ENCODE data around the gene PODXL. TPM values are rescaled to one million over a fixed set of nuclear protein-coding genes. Genes with fewer than 3 reads are reported as not detected.

Gene PODXL
- total RNA-seq, 1 donor from 2014 or later = 0.47 TPM

- H3K27ac Mint-ChIP-seq = no peak overlapping the region
- no peaks in the 10 kb centered on the region for H3K27me3 Mint-ChIP-seq
- H3K4me1 Mint-ChIP-seq = peaks cover 8% of the 10 kb centered on the region
- intact Hi-C loops (cut with micrococcal nuclease) = no loop called here
- peaks cover 21% of the 10 kb centered on the region for H3K36me3 Mint-ChIP-seq (ENCODE audit: low read depth)
- H3K9me3 Mint-ChIP-seq = no peaks in the 10 kb centered on the region
- no peak overlapping the region for H3K4me3 Mint-ChIP-seq
- DNase-seq = peak; percentile 43
These were observed 60.5 kb downstream of the PODXL start for GRCh38 chr7:131495669-131496498.

- Mint-ChIP-seq H3K9me3 (no peaks in the 10 kb centered on the region), H3K27ac (no peak overlapping the region), H3K4me3 (no peak overlapping the region), H3K36me3 (ENCODE audit: low read depth) (peaks cover 22% of the 10 kb centered on the region), H3K4me1 (no peaks in the 10 kb centered on the region), H3K27me3 (no peaks in the 10 kb centered on the region)
- DNase-seq = no peak
- intact Hi-C loops (cut with micrococcal nuclease) = no loop called here
These were observed 62.2 kb downstream of the PODXL start for GRCh38 chr7:131494182-131494581.

GRCh38 chr7:131493581-131493980 is 62.8 kb downstream of the PODXL start:
- Mint-ChIP-seq H3K4me1 (no peaks in the 10 kb centered on the region), H3K27me3 (no peaks in the 10 kb centered on the region)
- no peak for DNase-seq

DNA sequence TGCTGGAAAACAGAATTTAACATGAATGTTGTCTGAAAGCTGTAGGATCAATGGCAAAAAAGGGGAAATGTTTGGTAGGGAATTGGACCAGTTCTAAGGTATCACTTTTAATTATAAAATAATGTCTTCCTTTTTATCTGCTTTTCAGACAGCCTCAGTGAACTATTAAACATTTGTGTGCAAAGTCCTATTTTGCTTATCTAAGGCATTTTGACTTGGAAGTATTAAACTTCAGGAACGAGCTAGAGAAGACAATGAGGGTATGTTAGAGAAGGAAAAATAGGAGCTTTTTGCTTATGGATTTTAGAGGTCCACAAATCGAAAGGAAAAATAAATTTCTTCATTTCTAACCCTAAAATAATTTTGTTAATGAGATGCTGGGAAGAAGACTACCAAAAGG is 63.3 kb downstream of the PODXL start:
- Mint-ChIP-seq H3K4me3 (no peak overlapping the region), H3K9me3 (no peaks in the 10 kb centered on the region), H3K36me3 (ENCODE audit: low read depth) (peaks cover 21% of the 10 kb centered on the region), H3K27me3 (no peaks in the 10 kb centered on the region), H3K4me1 (no peaks in the 10 kb centered on the region), H3K27ac (no peak overlapping the region)
- intact Hi-C loops (cut with micrococcal nuclease) = no loop called here
- DNase-seq = no peak

More at GRCh38 chr7:131493581-131493980, 62.8 kb downstream of the PODXL start:
- Mint-ChIP-seq H3K36me3 (ENCODE audit: low read depth) (peaks cover 20% of the 10 kb centered on the region), H3K9me3 (no peaks in the 10 kb centered on the region), H3K4me3 (no peak overlapping the region), H3K27ac (no peak overlapping the region)
- intact Hi-C loops (cut with micrococcal nuclease) = no loop called here

GRCh38 chr7:131489881-131490280 is 66.5 kb downstream of the PODXL start:
- intact Hi-C loops (cut with micrococcal nuclease) = no loop called here
- no peak for DNase-seq
- Mint-ChIP-seq H3K36me3 (ENCODE audit: low read depth) (peaks cover 18% of the 10 kb centered on the region), H3K27me3 (no peaks in the 10 kb centered on the region), H3K27ac (no peak overlapping the region), H3K9me3 (no peaks in the 10 kb centered on the region), H3K4me1 (no peaks in the 10 kb centered on the region), H3K4me3 (no peak overlapping the region)

- Mint-ChIP-seq H3K9me3 (no peaks in the 10 kb centered on the region), H3K4me1 (no peaks in the 10 kb centered on the region), H3K27ac (no peak overlapping the region), H3K36me3 (ENCODE audit: low read depth) (peaks cover 18% of the 10 kb centered on the region), H3K4me3 (no peak overlapping the region), H3K27me3 (no peaks in the 10 kb centered on the region)
- no peak for DNase-seq
- intact Hi-C loops (cut with micrococcal nuclease) = no loop called here
These were observed 67.2 kb downstream of the PODXL start for GRCh38 chr7:131489196-131489595.

GRCh38 chr7:131488361-131488760 is 68.1 kb downstream of the PODXL start:
- no peaks in the 10 kb centered on the region for H3K4me1 Mint-ChIP-seq
- no peaks in the 10 kb centered on the region for H3K27me3 Mint-ChIP-seq
- peaks cover 21% of the 10 kb centered on the region for H3K36me3 Mint-ChIP-seq (ENCODE audit: low read depth)
- intact Hi-C loops (cut with micrococcal nuclease) = no loop called here
- no peak overlapping the region for H3K27ac Mint-ChIP-seq
- no peak for DNase-seq
- no peak overlapping the region for H3K4me3 Mint-ChIP-seq
- H3K9me3 Mint-ChIP-seq = no peaks in the 10 kb centered on the region

GRCh38 chr7:131487217-131487616 is 69.2 kb downstream of the PODXL start:
- Mint-ChIP-seq H3K27ac (no peak overlapping the region), H3K9me3 (no peaks in the 10 kb centered on the region), H3K4me1 (no peaks in the 10 kb centered on the region), H3K27me3 (no peaks in the 10 kb centered on the region), H3K36me3 (ENCODE audit: low read depth) (peaks cover 22% of the 10 kb centered on the region), H3K4me3 (no peak overlapping the region)
- intact Hi-C loops (cut with micrococcal nuclease) = no loop called here
- no peak for DNase-seq

- Mint-ChIP-seq H3K27me3 (no peaks in the 10 kb centered on the region), H3K36me3 (ENCODE audit: low read depth) (peaks cover 22% of the 10 kb centered on the region), H3K4me1 (no peaks in the 10 kb centered on the region), H3K9me3 (no peaks in the 10 kb centered on the region), H3K4me3 (no peak overlapping the region), H3K27ac (no peak overlapping the region)
- intact Hi-C loops (cut with micrococcal nuclease) = no loop called here
- DNase-seq = no peak
These were observed 70.1 kb downstream of the PODXL start for GRCh38 chr7:131486346-131486745.

DNA sequence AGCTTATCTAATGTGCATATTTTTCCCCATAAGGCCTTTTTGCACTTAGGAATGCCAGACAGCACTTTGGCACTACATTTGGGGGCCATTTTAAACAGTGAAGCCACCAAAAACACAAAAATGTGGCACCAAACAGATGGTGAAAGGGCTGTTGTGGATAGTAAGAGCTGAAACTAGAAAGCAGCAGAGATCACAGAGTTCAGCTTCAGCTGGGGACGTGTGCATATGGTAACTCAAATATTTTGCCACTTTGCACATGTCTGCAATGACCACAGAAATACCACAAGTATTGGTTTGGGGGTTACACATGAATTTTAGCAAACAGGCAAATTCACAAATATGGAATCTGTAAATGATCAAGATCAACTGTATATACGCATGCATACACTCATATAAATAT is 72.8 kb downstream of the PODXL start:
- H3K27me3 Mint-ChIP-seq = no peaks in the 10 kb centered on the region
- no peak for DNase-seq
- H3K36me3 Mint-ChIP-seq (ENCODE audit: low read depth) = peaks cover 17% of the 10 kb centered on the region
- H3K27ac Mint-ChIP-seq = no peak overlapping the region
- no peaks in the 10 kb centered on the region for H3K4me1 Mint-ChIP-seq
- no peak overlapping the region for H3K4me3 Mint-ChIP-seq
- H3K9me3 Mint-ChIP-seq = no peaks in the 10 kb centered on the region
- intact Hi-C loops (cut with micrococcal nuclease) = no loop called here

DNA sequence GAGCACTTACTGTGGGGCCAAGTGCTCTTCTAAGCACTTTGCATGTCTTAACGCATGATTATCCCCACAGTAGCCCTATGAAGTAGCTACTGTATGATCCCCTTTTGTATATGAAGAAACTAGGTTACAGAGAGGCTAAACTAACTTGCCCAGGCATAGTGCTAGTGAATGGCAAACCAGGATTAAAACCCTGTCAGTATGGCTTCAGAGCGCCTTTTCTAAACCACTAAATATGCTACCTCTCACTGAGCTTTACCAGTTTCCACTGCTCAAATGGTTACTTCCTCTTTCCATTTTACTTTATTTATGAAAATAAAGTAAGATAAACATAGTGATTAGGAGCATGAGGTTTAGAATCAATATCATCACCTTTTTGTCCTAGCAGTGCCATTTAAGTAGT is 73.6 kb downstream of the PODXL start:
- Mint-ChIP-seq H3K4me3 (no peak overlapping the region), H3K36me3 (ENCODE audit: low read depth) (peaks cover 13% of the 10 kb centered on the region), H3K4me1 (no peaks in the 10 kb centered on the region), H3K27ac (no peak overlapping the region), H3K9me3 (no peaks in the 10 kb centered on the region), H3K27me3 (no peaks in the 10 kb centered on the region)
- no peak for DNase-seq
- intact Hi-C loops (cut with micrococcal nuclease) = no loop called here

DNA sequence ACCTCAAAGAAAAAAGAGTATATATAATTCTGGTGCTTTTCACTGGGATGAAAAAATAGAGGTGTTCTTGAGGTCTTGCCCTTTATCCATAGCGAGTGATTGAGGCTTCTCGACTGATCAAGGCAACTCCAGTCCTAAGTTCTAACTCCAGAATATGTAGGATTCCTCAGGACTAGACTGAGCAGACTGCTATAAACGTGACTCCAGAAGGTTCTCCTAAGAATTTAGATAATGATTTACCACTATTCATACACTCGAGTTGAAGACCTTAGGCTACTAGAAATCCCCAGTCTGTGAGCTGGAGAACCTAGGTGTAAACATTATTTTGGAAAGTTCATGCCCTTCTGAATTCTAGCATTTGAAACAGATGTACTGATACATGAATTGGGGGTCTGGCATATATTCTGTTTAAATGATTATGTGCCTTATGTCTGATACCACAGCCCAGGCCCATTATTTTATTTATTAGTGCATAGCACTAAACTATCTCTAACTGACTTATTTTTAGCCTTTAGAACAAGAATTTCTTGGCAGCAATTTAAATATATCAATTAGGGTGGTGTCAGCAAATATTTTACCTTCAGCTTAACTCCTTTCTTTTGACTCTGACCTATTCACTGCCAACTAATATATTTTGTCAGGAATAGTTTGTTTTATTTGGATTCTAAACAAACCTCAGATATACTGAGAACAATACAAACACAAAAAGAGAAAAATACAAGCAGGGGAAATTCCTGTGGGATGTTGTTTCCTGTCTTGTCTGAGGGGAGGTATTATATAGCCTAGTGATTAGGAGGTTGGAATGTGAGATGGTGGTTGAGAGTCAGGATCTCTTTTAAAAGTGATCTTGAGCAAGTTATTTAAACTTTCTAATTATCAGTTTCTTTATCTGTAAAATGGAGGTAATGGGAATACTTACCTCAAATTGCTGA is 75.8 kb downstream of the PODXL start:
- no peaks in the 10 kb centered on the region for H3K27me3 Mint-ChIP-seq
- peaks cover 12% of the 10 kb centered on the region for H3K36me3 Mint-ChIP-seq (ENCODE audit: low read depth)
- no peaks in the 10 kb centered on the region for H3K9me3 Mint-ChIP-seq
- no peaks in the 10 kb centered on the region for H3K4me1 Mint-ChIP-seq
- intact Hi-C loops (cut with micrococcal nuclease) = no loop called here
- H3K27ac Mint-ChIP-seq = no peak overlapping the region
- H3K4me3 Mint-ChIP-seq = no peak overlapping the region
- DNase-seq = no peak

GRCh38 chr7:131476740-131477139 is 79.7 kb downstream of the PODXL start:
- Mint-ChIP-seq H3K27me3 (no peaks in the 10 kb centered on the region), H3K4me1 (no peaks in the 10 kb centered on the region)

More at GRCh38 chr7:131476740-131477139, 79.7 kb downstream of the PODXL start:
- H3K36me3 Mint-ChIP-seq (ENCODE audit: low read depth) = peaks cover 28% of the 10 kb centered on the region
- no peak overlapping the region for H3K27ac Mint-ChIP-seq
- no peaks in the 10 kb centered on the region for H3K9me3 Mint-ChIP-seq
- intact Hi-C loops (cut with micrococcal nuclease) = no loop called here
- H3K4me3 Mint-ChIP-seq = no peak overlapping the region
- DNase-seq = no peak

Measured in activated CD4-positive, alpha-beta T cell treated with anti-CD3 and anti-CD28 coated beads, Interleukin-2, amount 10 ng/mL, durations not matched to agents 24 days and 14 days (primary cell).